SU-DHL-6 (cell line): ENCODE results near the gene SLC11A1.

ENCODE experiments used
- H2AFZ ChIP-seq: fragments of 200-600 bp; sonication (generic); 2 replicates; pipeline ENCODE4 v1.6.1; 2014; ENCODE audit warnings: low read depth, mild to moderate bottlenecking, moderate library complexity, mixed read lengths, antibody characterized with exemption, low read length; ENCODE audit not compliant: severe bottlenecking
- H3F3A ChIP-seq: fragments of 200-600 bp; shearing (Covaris generic); 2 replicates; pipeline ENCODE4 v1.6.0; 2016; ENCODE audit warnings: antibody characterized with exemption, mild to moderate bottlenecking; ENCODE audit not compliant: insufficient read depth
- H3K27ac ChIP-seq: fragments of 200-600 bp; sonication (generic); 2 replicates; pipeline ENCODE4 v1.5.1; 2016; ENCODE audit warnings: low read depth, mild to moderate bottlenecking, low read length, moderate library complexity, mixed read lengths
- H3K27me3 ChIP-seq: fragments of 200-600 bp; sonication (generic), shearing (Covaris generic); 2 replicates; pipeline ENCODE4 v1.6.0; 2014; ENCODE audit warnings: mild to moderate bottlenecking, low read length
- H3K36me3 ChIP-seq: fragments of 200-600 bp; sonication (generic); 2 replicates; pipeline ENCODE4 v1.6.1; 2014; ENCODE audit warnings: mild to moderate bottlenecking, low read length, mixed read lengths
- H3K4me2 ChIP-seq: fragments of 300-600, 200-600 bp; shearing (Covaris generic), sonication (generic); 2 replicates; pipeline ENCODE4 v1.6.0; 2014; ENCODE audit warnings: low read length, low read depth, mild to moderate bottlenecking; ENCODE audit not compliant: poor library complexity, severe bottlenecking
- H3K4me3 ChIP-seq: fragments of 200-600 bp; sonication (generic); 2 replicates; pipeline ENCODE4 v1.5.1; 2014; ENCODE audit warnings: antibody characterized with exemption, low read length, mild to moderate bottlenecking, mixed read lengths; ENCODE audit not compliant: insufficient read depth, poor library complexity, severe bottlenecking
- H3K79me2 ChIP-seq: fragments of 200-600 bp; sonication (generic); 2 replicates; pipeline ENCODE4 v1.6.1; 2014; ENCODE audit warnings: mild to moderate bottlenecking, low read length, moderate library complexity; ENCODE audit not compliant: insufficient read depth
- H3K9ac ChIP-seq: fragments of 200-600 bp; sonication (generic); 2 replicates; pipeline ENCODE4 v1.7.0; 2014; ENCODE audit warnings: mild to moderate bottlenecking, low read length
- H3K9me2 ChIP-seq: fragments of 200-600 bp; sonication (generic); replicated peaks from 2 replicates; pipeline ENCODE4 v1.6.1; 2014; ENCODE audit warnings: low read length; ENCODE audit not compliant: insufficient read depth
- H3K9me3 ChIP-seq: fragments of 200-600 bp; sonication (generic); 2 replicates; pipeline ENCODE4 v1.6.1; 2014; ENCODE audit warnings: low read length, mixed read lengths; ENCODE audit not compliant: insufficient read depth
- H4K20me1 ChIP-seq: fragments of 200-600 bp; sonication (generic); 2 replicates; pipeline ENCODE4 v1.6.1; 2014; ENCODE audit warnings: low read depth, mild to moderate bottlenecking, antibody characterized with exemption, low read length, moderate library complexity, mixed read lengths
- EZH2phosphoT487 ChIP-seq: fragments of 200-600 bp; sonication (generic), shearing (Covaris generic); conservative IDR thresholded peaks from 2 replicates; pipeline ENCODE4 v1.6.1; 2018; ENCODE audit warnings: mild to moderate bottlenecking, antibody characterized with exemption, low read length, moderate library complexity, mixed read lengths
- TF ChIP-seq, protein P1 (sequence below): fragments of 200-600 bp; sonication (generic); IDR thresholded peaks from one replicate; pipeline ENCODE4 v1.5.1; 2017; ENCODE audit warnings: antibody characterized with exemption, mild to moderate bottlenecking, low read length, moderate library complexity; ENCODE audit not compliant: insufficient read depth, poor library complexity, severe bottlenecking

SLC11A1 gene

DNA sequence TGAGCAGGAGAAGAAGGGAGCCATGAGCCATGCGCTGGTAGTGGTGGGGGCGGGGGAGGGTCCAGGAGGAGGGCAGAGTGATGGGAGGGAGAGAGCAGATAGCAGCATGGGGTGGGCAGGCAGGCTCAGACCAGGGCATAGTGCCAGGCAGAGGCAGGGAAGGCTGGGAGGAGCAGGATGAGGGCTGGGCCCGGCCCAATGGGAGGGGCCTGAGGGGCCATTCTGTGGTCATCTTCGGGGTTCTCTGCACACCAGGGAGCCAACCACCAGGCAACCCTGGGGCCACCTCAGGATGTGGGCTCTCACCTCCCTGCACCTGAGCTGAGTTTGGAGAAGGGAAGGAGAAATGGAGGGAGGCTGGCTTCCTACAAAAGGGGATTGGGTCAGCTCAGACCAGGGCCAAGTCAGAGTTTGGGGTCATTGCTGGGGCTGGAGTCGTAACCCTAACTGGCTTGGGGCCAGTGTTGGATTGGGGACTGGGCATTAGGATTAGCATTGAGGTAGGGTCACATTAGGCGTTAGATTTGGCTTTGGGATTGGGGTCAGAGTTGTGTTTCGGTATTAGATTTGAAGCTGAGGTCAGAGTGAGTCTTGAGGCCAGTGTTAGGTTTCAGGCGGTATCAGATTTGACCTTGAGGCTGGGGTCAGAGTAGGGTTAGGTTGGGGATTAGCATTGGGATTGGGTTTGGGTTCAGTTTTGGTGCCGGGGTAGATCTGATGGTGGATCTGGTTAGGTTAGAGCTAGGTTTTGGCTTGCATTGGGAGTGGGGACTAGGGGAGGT is 48.0 kb downstream of the SLC11A1 start:
- Histone ChIP-seq H3F3A (no peaks in the 10 kb centered on the region), H3K4me3 (no peak overlapping the region), H3K9me3 (no peaks in the 10 kb centered on the region), H4K20me1 (no peaks in the 10 kb centered on the region), H3K4me2 (no peak overlapping the region), H2AFZ (no peak overlapping the region), H3K36me3 (no peaks in the 10 kb centered on the region), H3K79me2 (no peaks in the 10 kb centered on the region), H3K27me3 (no peaks in the 10 kb centered on the region), H3K9me2 (no peaks in the 10 kb centered on the region), H3K9ac (no peak overlapping the region), H3K27ac (no peak overlapping the region)
- no peak for TF ChIP-seq EZH2phosphoT487
- TF ChIP-seq, protein P1, sequence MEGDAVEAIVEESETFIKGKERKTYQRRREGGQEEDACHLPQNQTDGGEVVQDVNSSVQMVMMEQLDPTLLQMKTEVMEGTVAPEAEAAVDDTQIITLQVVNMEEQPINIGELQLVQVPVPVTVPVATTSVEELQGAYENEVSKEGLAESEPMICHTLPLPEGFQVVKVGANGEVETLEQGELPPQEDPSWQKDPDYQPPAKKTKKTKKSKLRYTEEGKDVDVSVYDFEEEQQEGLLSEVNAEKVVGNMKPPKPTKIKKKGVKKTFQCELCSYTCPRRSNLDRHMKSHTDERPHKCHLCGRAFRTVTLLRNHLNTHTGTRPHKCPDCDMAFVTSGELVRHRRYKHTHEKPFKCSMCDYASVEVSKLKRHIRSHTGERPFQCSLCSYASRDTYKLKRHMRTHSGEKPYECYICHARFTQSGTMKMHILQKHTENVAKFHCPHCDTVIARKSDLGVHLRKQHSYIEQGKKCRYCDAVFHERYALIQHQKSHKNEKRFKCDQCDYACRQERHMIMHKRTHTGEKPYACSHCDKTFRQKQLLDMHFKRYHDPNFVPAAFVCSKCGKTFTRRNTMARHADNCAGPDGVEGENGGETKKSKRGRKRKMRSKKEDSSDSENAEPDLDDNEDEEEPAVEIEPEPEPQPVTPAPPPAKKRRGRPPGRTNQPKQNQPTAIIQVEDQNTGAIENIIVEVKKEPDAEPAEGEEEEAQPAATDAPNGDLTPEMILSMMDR, result no peak

DNA sequence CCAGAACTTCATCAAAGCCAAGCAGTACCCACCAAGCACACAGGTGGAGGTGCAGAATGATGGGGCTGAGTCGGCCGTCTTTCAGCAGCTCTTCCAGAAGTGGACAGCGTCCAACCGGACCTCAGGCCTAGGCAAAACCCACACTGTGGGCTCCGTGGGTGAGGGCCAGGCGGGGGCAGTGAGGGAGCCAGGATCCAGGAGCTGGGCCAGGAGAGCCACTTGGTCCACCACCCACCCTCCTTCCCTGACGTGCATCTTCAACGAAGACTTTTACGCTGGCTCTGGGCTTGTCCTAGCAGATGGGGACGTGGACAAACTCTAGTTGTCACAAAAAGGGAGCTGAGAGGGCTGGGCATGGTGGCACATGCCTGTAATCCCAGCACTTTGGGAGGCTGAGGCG is 48.6 kb downstream of the SLC11A1 start:
- no peaks in the 10 kb centered on the region for H3K27me3 ChIP-seq
- no peaks in the 10 kb centered on the region for H3K36me3 ChIP-seq
- no peaks in the 10 kb centered on the region for H4K20me1 ChIP-seq
- H3K9ac ChIP-seq, result no peak overlapping the region
- H3K4me3 ChIP-seq, result no peak overlapping the region
- TF ChIP-seq, protein P1, result no peak
- TF ChIP-seq EZH2phosphoT487, result no peak
- H3K79me2 ChIP-seq, result no peaks in the 10 kb centered on the region
- no peaks in the 10 kb centered on the region for H3K9me2 ChIP-seq
- no peak overlapping the region for H3K27ac ChIP-seq
- no peaks in the 10 kb centered on the region for H3F3A ChIP-seq
- no peak overlapping the region for H2AFZ ChIP-seq
- no peak overlapping the region for H3K4me2 ChIP-seq
- no peaks in the 10 kb centered on the region for H3K9me3 ChIP-seq

DNA sequence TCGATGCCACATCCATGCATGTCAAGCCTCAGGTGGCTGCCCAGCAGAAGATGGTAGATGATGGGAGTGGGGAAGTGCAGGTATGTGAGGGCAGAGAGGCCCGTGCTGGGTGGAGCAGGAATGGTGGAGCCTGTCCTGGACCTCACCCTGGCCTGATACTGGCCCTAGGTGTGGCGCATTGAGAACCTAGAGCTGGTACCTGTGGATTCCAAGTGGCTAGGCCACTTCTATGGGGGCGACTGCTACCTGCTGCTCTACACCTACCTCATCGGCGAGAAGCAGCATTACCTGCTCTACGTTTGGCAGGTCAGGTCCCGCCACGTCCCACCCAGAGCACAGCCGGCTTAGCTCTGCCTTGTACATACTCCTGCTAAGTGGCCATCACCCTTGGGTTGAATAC is 49.8 kb downstream of the SLC11A1 start:
- H3F3A ChIP-seq, result no peaks in the 10 kb centered on the region
- no peak overlapping the region for H3K27ac ChIP-seq
- H3K27me3 ChIP-seq, result no peaks in the 10 kb centered on the region
- H4K20me1 ChIP-seq, result no peaks in the 10 kb centered on the region
- H3K9me2 ChIP-seq, result no peaks in the 10 kb centered on the region
- TF ChIP-seq, protein P1, result no peak
- TF ChIP-seq EZH2phosphoT487, result no peak
- no peak overlapping the region for H3K4me3 ChIP-seq
- no peaks in the 10 kb centered on the region for H3K36me3 ChIP-seq
- no peaks in the 10 kb centered on the region for H3K79me2 ChIP-seq
- H3K9me3 ChIP-seq, result no peaks in the 10 kb centered on the region
- H3K9ac ChIP-seq, result no peak overlapping the region
- no peak overlapping the region for H3K4me2 ChIP-seq
- no peak overlapping the region for H2AFZ ChIP-seq
